K562 (cell line): ENCODE data around the gene CENPI. TPM values are rescaled to one million over a fixed set of nuclear protein-coding genes. Genes with fewer than 3 reads are reported as not detected.

Source experiments
- BRD9 ChIP-seq: fragments of 450-650 bp; IDR thresholded peaks from 2 replicates; pipeline ENCODE4 v1.6.1; 2018; ENCODE audit warnings: low read depth; ENCODE audit not compliant: partially characterized antibody
- CXXC5 ChIP-seq: fragments of 250-450 bp; sonication (Bioruptor Pico); IDR thresholded peaks from 2 replicates; pipeline ENCODE4 v1.8.0; 2022; ENCODE audit warnings: inconsistent platforms, mild to moderate bottlenecking, moderate library complexity
- EP300 ChIP-seq: IDR thresholded peaks from 2 replicates; pipeline ENCODE4 v1.6.1; 2012; ENCODE audit warnings: low read length, improper control_type of control experiment
- KLF1 ChIP-seq: fragments of 450-650 bp; IDR thresholded peaks from 2 replicates; pipeline ENCODE4 v1.6.1; 2016; ENCODE audit warnings: missing genetic modification characterization, missing compliant biosample characterization
- TEAD2 ChIP-seq: fragments of 450-650 bp; IDR thresholded peaks from 2 replicates; pipeline ENCODE4 v1.6.1; 2016; ENCODE audit warnings: missing genetic modification characterization, control low read depth, missing compliant biosample characterization
- ZBTB5 ChIP-seq: fragments of 450-650 bp; IDR thresholded peaks from 2 replicates; pipeline ENCODE4 v1.6.1; 2017; ENCODE audit warnings: antibody characterized with exemption
- ZNF277 ChIP-seq: fragments of 250-450 bp; sonication (Bioruptor Pico); IDR thresholded peaks from 2 replicates; pipeline ENCODE4 v1.8.0; 2022; ENCODE audit warnings: inconsistent platforms, mild to moderate bottlenecking, moderate library complexity, borderline replicate concordance
- ZNF41 ChIP-seq: fragments of 250-450 bp; sonication (Bioruptor Pico); conservative IDR thresholded peaks from 2 replicates; pipeline ENCODE4 v1.4.0; 2020; ENCODE audit warnings: mild to moderate bottlenecking
- ZNF592 ChIP-seq: fragments of 450-650 bp; IDR thresholded peaks from 2 replicates; pipeline ENCODE4 v1.6.1; 2017; ENCODE audit warnings: antibody characterized with exemption, mild to moderate bottlenecking
- ZNF75A ChIP-seq: fragments of 450-650 bp; formaldehyde crosslinking; IDR thresholded peaks from 2 replicates; pipeline ENCODE4 v1.4.0; 2020; ENCODE audit warnings: mild to moderate bottlenecking
- polyA plus RNA-seq, 8 experiments: library from polyadenylated mRNA; depleted of rRNA in 4 of 8; stranded (reverse) in 5 of 8; unstranded in 3 of 8; fragments of >200 nt; fragmentation: Nextera tagmentation in 2 of 8; fragmentation: Illumina TruSeq in 1 of 8; extraction: Ambion mirVana in 2 of 8; extraction: Trizol in 1 of 8; gene quantifications; 2 replicates each; pipeline versions ENCODE4 v1.2.1 to v1.2.3, GENCODE V29; 2011 to 2014; ENCODE audit warnings: inconsistent platforms in 1 of 8, missing spikeins in 1 of 8
- total RNA-seq, 7 experiments: library from RNA; depleted of rRNA in 6 of 7; stranded (reverse); fragments of >200 nt in 6 of 7; fragmentation: Illumina TruSeq in 2 of 7; extraction: Trizol in 2 of 7; gene quantifications; 2 replicates each; pipeline versions ENCODE4 v1.2.1 to v1.2.3, GENCODE V29; 2011 to 2021; ENCODE audit warnings: low replicate concordance in 1 of 7

Gene CENPI
- total and polyA plus RNA-seq, 9 of the 15 experiments (the other 6 are each of a cell fraction or from before 2014, with no cell fraction given) = 6.6 to 23.5 (median 14.9) TPM

GRCh38 chrX:101097546-101098453, at the start of gene CENPI (continued):
- no peak for TF ChIP-seq ZNF75A
- TF ChIP-seq ZNF41 (CRISPR knock-in tag) = no peak
- peak; percentile 78 for TF ChIP-seq CXXC5 (CRISPR knock-in tag)
- TF ChIP-seq EP300 = peak; percentile 50; the same call in 1 of the 2 replicates
- TF ChIP-seq ZBTB5 = no peak
- no peak for TF ChIP-seq TEAD2 (tag)
- no peak for TF ChIP-seq ZNF592
- no peak for TF ChIP-seq ZNF277 (CRISPR knock-in tag)
- no peak for TF ChIP-seq KLF1
- TF ChIP-seq BRD9 = no peak
